GM23248 (cell line): Measurements from ENCODE around the gene ITPKC. TPM values are rescaled to one million over a fixed set of nuclear protein-coding genes. Genes with fewer than 3 reads are reported as not detected.

ENCODE experiments used
- DNase-seq: peaks from one replicate; pipeline ENCODE4 v3.0.0-alpha.2; 2015
- H2AFZ ChIP-seq: fragments of 200-600 bp; sonication (generic); 2 replicates; pipeline ENCODE4 v1.6.1; 2016; ENCODE audit warnings: antibody characterized with exemption
- H3F3A ChIP-seq: fragments of 200-600 bp; sonication (generic); 2 replicates; pipeline ENCODE4 v1.6.1; 2016; ENCODE audit warnings: mild to moderate bottlenecking, antibody characterized with exemption, mixed run types; ENCODE audit not compliant: insufficient read depth
- H3K27ac ChIP-seq: fragments of 200-600 bp; sonication (generic); 2 replicates; pipeline ENCODE4 v1.5.1; 2016; ENCODE audit warnings: mild to moderate bottlenecking
- H3K27me3 ChIP-seq: fragments of 200-600 bp; sonication (generic); replicated peaks from 2 replicates; pipeline ENCODE4 v1.6.1; 2016; ENCODE audit warnings: mild to moderate bottlenecking; ENCODE audit not compliant: insufficient read depth
- H3K36me3 ChIP-seq: fragments of 200-600 bp; sonication (generic); 2 replicates; pipeline ENCODE4 v1.6.1; 2016; ENCODE audit warnings: low read depth, mild to moderate bottlenecking
- H3K4me1 ChIP-seq: fragments of 200-600 bp; sonication (generic); 2 replicates; pipeline ENCODE4 v1.6.1; 2016; ENCODE audit warnings: mild to moderate bottlenecking; ENCODE audit not compliant: insufficient read depth
- H3K4me2 ChIP-seq: fragments of 200-600 bp; sonication (generic); one replicate; pipeline ENCODE4 v1.6.1; 2016; ENCODE audit warnings: mild to moderate bottlenecking; ENCODE audit not compliant: unreplicated experiment
- H3K4me3 ChIP-seq: fragments of 200-600 bp; sonication (generic); 2 replicates; pipeline ENCODE4 v1.5.1; 2016; ENCODE audit warnings: mild to moderate bottlenecking
- H3K79me2 ChIP-seq: fragments of 200-600 bp; sonication (generic); 2 replicates; pipeline ENCODE4 v1.6.1; 2016; ENCODE audit warnings: mild to moderate bottlenecking; ENCODE audit not compliant: insufficient read depth
- H3K9ac ChIP-seq: fragments of 200-600 bp; sonication (generic); 2 replicates; pipeline ENCODE4 v1.6.1; 2016; ENCODE audit warnings: mild to moderate bottlenecking
- H3K9me2 ChIP-seq: fragments of 200-600 bp; sonication (generic); 2 replicates; pipeline ENCODE4 v1.6.1; 2016; ENCODE audit warnings: mixed run types, mild to moderate bottlenecking, moderate library complexity; ENCODE audit not compliant: insufficient read depth
- H3K9me3 ChIP-seq: fragments of 200-600 bp; sonication (generic); one replicate; pipeline ENCODE4 v1.6.1; 2017; ENCODE audit warnings: low read depth
- H4K20me1 ChIP-seq: fragments of 200-600 bp; sonication (generic); 2 replicates; pipeline ENCODE4 v1.6.0; 2016; ENCODE audit not compliant: insufficient read depth
- EZH2 ChIP-seq: fragments of 200-600 bp; sonication (generic); IDR thresholded peaks from 2 replicates; pipeline ENCODE4 v1.6.1; 2018; ENCODE audit warnings: antibody characterized with exemption, mild to moderate bottlenecking; ENCODE audit not compliant: insufficient read depth, poor library complexity, severe bottlenecking
- EZH2phosphoT487 ChIP-seq: fragments of 200-600 bp; sonication (generic); IDR thresholded peaks from 2 replicates; pipeline ENCODE4 v1.6.1; 2018; ENCODE audit warnings: antibody characterized with exemption, moderate library complexity, mild to moderate bottlenecking, low read depth; ENCODE audit not compliant: insufficient read depth
- WGBS, 2 experiments: methylation state at CpG; one replicate each; pipeline ENCODE4 v1.1.6; 2015 to 2017; ENCODE audit warnings: low lambda C conversion rate in 2 of 2, low coverage in 1 of 2; ENCODE audit errors: missing lambda C conversion rate in 2 of 2; 5-methylcytosine and 5-hydroxymethylcytosine counted together
- in situ Hi-C: fragments of 300-500 bp; cut with MboI; formaldehyde crosslinking; loops from 2 replicates; pipeline ENCODE4 v1.15.0; 2020
- polyA plus RNA-seq: library from polyadenylated mRNA; unstranded; fragments of >200 nt; fragmentation: Nextera tagmentation; extraction: Ambion mirVana; gene quantifications from 2 replicates; pipeline ENCODE4 v1.2.1, GENCODE V29; 2016
- total RNA-seq: library from RNA; depleted of rRNA; stranded (reverse); fragments of >200 nt; shearing (Covaris generic); gene quantifications from 2 replicates; pipeline ENCODE4 v1.2.3, GENCODE V29; 2014

Gene ITPKC
- total and polyA plus RNA-seq, 2 experiments from 2014 or later: 10.4 to 19.9 TPM

GRCh38 chr19:40742477-40742876 is 25.6 kb downstream of the ITPKC start:
- DNase-seq: no peak
- no peak overlapping the region for H2AFZ ChIP-seq
- no peaks in the 10 kb centered on the region for H3K27me3 ChIP-seq
- peaks cover 38% of the 10 kb centered on the region for H3F3A ChIP-seq
- in situ Hi-C loops: no loop called here
- no peaks in the 10 kb centered on the region for H4K20me1 ChIP-seq
- H3K79me2 ChIP-seq: no peaks in the 10 kb centered on the region
- no peaks in the 10 kb centered on the region for H3K9me2 ChIP-seq
- H3K36me3 ChIP-seq: no peaks in the 10 kb centered on the region
- WGBS, 2 experiments: 95 to 96% methylated on average over 8 to 16 of the region's 17 CpGs
- H3K27ac ChIP-seq: no peak overlapping the region
- H3K4me2 ChIP-seq: no peak overlapping the region
- H3K4me3 ChIP-seq: no peak overlapping the region
- no peak for TF ChIP-seq EZH2
- no peak for TF ChIP-seq EZH2phosphoT487
- no peak overlapping the region for H3K9ac ChIP-seq
- no peaks in the 10 kb centered on the region for H3K9me3 ChIP-seq
- H3K4me1 ChIP-seq: peaks cover 27% of the 10 kb centered on the region

GRCh38 chr19:40742886-40743285 is 26.0 kb downstream of the ITPKC start:
- Histone ChIP-seq H3K9ac (no peak overlapping the region), H4K20me1 (no peaks in the 10 kb centered on the region), H3F3A (peaks cover 36% of the 10 kb centered on the region), H2AFZ (no peak overlapping the region), H3K79me2 (no peaks in the 10 kb centered on the region), H3K27ac (no peak overlapping the region), H3K4me3 (no peak overlapping the region), H3K4me2 (no peak overlapping the region), H3K9me2 (no peaks in the 10 kb centered on the region), H3K36me3 (no peaks in the 10 kb centered on the region), H3K27me3 (no peaks in the 10 kb centered on the region), H3K9me3 (no peaks in the 10 kb centered on the region), H3K4me1 (peaks cover 27% of the 10 kb centered on the region)
- DNase-seq: no peak
- in situ Hi-C loops: no loop called here
- no peak for TF ChIP-seq EZH2
- TF ChIP-seq EZH2phosphoT487: no peak
- 90 to 91% methylated on average over 12 of the region's 12 CpGs for WGBS, 2 experiments

- Histone ChIP-seq H3K9me2 (no peaks in the 10 kb centered on the region), H3K27me3 (no peaks in the 10 kb centered on the region), H3K9me3 (no peaks in the 10 kb centered on the region), H3K79me2 (no peaks in the 10 kb centered on the region), H3K4me2 (no peak overlapping the region), H3F3A (peaks cover 29% of the 10 kb centered on the region), H3K36me3 (no peaks in the 10 kb centered on the region), H4K20me1 (no peaks in the 10 kb centered on the region), H3K27ac (no peak overlapping the region), H2AFZ (no peak overlapping the region), H3K4me1 (peaks cover 27% of the 10 kb centered on the region), H3K9ac (no peak overlapping the region), H3K4me3 (no peak overlapping the region)
- no peak for TF ChIP-seq EZH2phosphoT487
- no peak for TF ChIP-seq EZH2
- DNase-seq: no peak
- 87 to 97% methylated on average over 8 of the region's 10 CpGs for WGBS, 2 experiments
- in situ Hi-C loops: no loop called here
These were observed 27.0 kb downstream of the ITPKC start for GRCh38 chr19:40743926-40744325.

- Histone ChIP-seq H3K9me3 (no peaks in the 10 kb centered on the region), H3F3A (peaks cover 23% of the 10 kb centered on the region), H3K9ac (peak overlapping the region; percentile 34), H3K9me2 (no peaks in the 10 kb centered on the region), H3K79me2 (peaks cover 8% of the 10 kb centered on the region), H4K20me1 (no peaks in the 10 kb centered on the region), H3K4me2 (peak overlapping the region; percentile 43), H3K36me3 (no peaks in the 10 kb centered on the region), H2AFZ (peak overlapping the region; percentile 45; the same call in 1 of the 2 replicates), H3K4me1 (peaks cover 33% of the 10 kb centered on the region), H3K27me3 (no peaks in the 10 kb centered on the region), H3K27ac (peak overlapping the region; percentile 43), H3K4me3 (no peak overlapping the region)
- no peak for TF ChIP-seq EZH2
- no peak for TF ChIP-seq EZH2phosphoT487
- DNase-seq: no peak
- in situ Hi-C loops: no loop called here
- 80% methylated on average over 13 to 17 of the region's 17 CpGs for WGBS, 2 experiments
These were observed 27.9 kb downstream of the ITPKC start for GRCh38 chr19:40744554-40745401.
